ENCODE data around the gene NKPD1. TPM values are rescaled to one million over a fixed set of nuclear protein-coding genes. Genes with fewer than 3 reads are reported as not detected.

NKPD1 gene, protein sequence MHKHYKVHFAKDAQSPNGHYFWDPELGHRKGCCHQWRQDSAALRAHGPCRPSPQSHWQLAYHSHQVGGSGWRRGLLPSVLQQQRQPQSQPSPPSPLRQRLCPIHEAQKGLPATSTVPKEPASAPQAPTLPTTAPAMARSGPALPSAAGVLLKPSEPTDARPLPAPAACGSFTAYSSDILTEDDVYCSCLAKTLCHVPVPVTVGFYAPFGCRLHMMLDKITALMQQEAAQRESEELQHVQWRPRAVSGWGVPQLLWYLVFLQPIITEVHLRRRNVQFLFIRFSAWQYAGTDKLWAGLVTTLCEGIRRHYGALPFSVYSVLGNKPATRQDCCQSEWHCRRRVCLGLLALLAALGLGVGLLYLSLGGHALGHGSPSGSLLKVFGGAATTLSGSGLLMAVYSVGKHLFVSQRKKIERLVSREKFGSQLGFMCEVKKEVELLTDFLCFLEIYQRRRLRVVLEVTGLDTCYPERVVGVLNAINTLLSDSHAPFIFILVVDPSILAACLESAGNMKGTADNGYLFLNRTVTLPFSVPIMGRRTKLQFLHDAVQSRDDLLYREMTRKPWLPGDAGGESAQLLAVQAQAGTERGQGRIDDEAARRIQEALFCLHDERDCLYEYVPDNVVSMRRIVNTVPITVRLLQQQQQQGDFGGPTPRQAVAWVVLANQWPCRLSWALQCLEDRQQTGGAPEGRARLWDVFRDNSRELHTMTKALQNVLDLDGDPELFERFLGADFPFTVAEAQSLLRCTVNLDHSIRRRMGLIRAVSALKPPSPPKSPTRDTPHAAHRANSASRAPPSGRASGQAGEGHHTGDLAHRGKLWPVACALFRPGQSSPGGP
- total RNA-seq (0.14 TPM), polyA plus RNA-seq (0.59 TPM)
- long read RNA-seq, donor 1, result 0 reads
- long read RNA-seq, donor 2, partial matches to known transcripts, result 0 of 1 reads
- long read RNA-seq, donor 2, other reads (novel, unspliced or antisense), result 0 of 1 reads
- long read RNA-seq, donor 3, partial matches to known transcripts, result 0 of 1 reads
- long read RNA-seq, donor 3, other reads (novel, unspliced or antisense), result 0 of 1 reads
- long read RNA-seq, donor 4, partial matches to known transcripts, result 0 of 1 reads
- long read RNA-seq, donor 4, other reads (novel, unspliced or antisense), result 0 of 1 reads
- long read RNA-seq, donor 5, result 0 reads
- long read RNA-seq, donor 6, result 0 reads
- long read RNA-seq, donor 7, partial matches to known transcripts, result 0 of 1 reads
- long read RNA-seq, donor 7, other reads (novel, unspliced or antisense), result 0 of 1 reads
- long read RNA-seq, donor 8, result 0 reads
- long read RNA-seq, donor 9, result 0 reads
- long read RNA-seq, donor 10, result 0 reads

DNA sequence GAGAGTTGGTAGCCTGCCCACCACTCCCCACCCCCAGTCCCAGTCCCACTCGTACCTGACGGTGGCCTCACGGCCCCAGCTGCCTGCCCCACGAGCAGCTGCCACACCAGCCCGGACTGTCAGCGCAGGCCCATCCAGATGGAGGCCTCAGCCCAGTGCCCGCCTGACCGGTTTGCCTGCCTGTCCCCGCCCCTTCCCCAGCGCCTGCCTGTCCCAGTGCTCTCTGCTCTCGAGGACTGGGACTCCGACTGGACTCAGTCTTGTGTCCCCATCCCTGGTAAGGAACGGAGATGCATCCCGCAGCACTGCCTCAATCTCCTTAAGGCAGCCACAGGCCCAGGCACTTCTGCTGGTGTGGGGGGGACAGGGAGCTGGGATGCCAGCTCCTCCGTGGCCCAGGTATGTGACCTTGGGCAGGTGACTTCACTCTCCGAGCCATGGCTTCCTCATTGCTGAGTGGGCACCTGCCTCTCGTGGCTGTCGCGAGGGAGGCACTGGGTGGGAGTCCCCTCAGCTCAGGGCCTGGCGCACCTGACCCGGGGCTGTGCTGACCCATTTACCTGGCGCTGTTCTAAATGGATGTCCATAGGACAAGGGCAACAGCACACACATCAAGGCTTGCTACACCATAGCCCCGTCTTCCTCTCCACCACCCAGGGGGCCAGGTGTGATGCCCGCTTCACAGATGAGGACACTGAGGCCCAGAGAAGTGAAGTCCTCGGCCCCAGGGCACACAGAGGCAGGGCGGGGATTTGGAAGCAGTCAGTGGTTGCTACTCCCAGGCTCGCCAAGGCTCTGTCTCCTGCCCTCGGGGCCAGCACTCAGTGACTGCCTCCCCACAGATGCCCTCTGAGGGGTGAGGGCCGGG, at the start of gene NKPD1:
Gene NKPD1, minus strand, starts transcription at position 113 of the 868 bp plus-strand sequence. CDS start 832 bp downstream, outside the sequence.
- peaks cover 0 to 5% of the 10 kb centered on the region in 2 donors for H3K9me3 ChIP-seq (ENCODE audit: control insufficient read depth in 2 of 2, insufficient read depth in 1 of 2, low read length in 1 of 2)
- H3K27ac ChIP-seq (ENCODE audit: low read depth in 1 of 2, low read length in 1 of 2), result no peak within 1 kb of the TSS
- peaks cover 5 to 16% of the 10 kb centered on the region in 2 donors for H3K4me1 ChIP-seq (ENCODE audit: control insufficient read depth in 2 of 2, insufficient read depth in 2 of 2, low read length in 2 of 2)
- DNase-seq (ENCODE audit: low read depth in 6 of 9, low spot score in 9 of 9), result no peak
- H3K4me3 ChIP-seq (ENCODE audit: low read length in 2 of 2), result no peak within 1 kb of the TSS
- peaks cover 4 to 53% of the 10 kb centered on the region in 2 donors for H3K27me3 ChIP-seq (ENCODE audit: control insufficient read depth in 2 of 2, insufficient read depth in 1 of 2, low read length in 1 of 2)
- 67% methylated on average over 29 of the region's 29 CpGs for WGBS
- H3K36me3 ChIP-seq (ENCODE audit: control insufficient read depth in 2 of 2, insufficient read depth in 2 of 2, low read length in 1 of 2), result no peaks in the 10 kb centered on the region

DNA sequence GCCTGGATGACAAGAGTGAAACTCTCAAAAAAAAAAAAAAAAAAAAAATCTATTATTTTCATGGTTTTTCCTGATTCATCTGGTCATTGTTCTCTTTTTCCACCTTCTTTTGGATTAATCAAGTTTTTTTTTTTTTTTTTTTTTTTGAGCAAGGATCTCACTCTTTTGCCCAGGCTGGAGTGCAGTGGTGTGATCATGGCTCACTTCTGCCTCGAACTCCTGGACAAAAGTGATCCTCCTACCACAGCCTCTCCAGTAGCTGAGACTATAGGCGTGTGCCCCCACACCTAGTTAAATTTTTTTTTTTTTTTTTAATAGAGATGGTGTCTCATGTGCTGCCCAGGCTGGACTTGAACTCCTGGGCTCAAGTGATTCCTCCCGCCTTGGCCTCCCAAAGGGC, 45.5 kb upstream of the NKPD1 start:
- WGBS, result 98% methylated on average over 3 of the region's 3 CpGs
- Histone ChIP-seq H3K4me3 (ENCODE audit: low read length in 2 of 2) (no peak overlapping the region), H3K9me3 (ENCODE audit: control insufficient read depth in 2 of 2, insufficient read depth in 1 of 2, low read length in 1 of 2) (no peaks in the 10 kb centered on the region), H3K27ac (ENCODE audit: low read depth in 1 of 2, low read length in 1 of 2) (no peak overlapping the region), H3K36me3 (ENCODE audit: control insufficient read depth in 2 of 2, insufficient read depth in 2 of 2, low read length in 1 of 2) (no peaks in the 10 kb centered on the region), H3K4me1 (ENCODE audit: control insufficient read depth in 2 of 2, insufficient read depth in 2 of 2, low read length in 2 of 2) (no peaks in the 10 kb centered on the region), H3K27me3 (ENCODE audit: control insufficient read depth in 2 of 2, insufficient read depth in 1 of 2, low read length in 1 of 2) (peaks cover 0 to 9% of the 10 kb centered on the region in 2 donors)
- DNase-seq (ENCODE audit: low read depth in 6 of 9, low spot score in 9 of 9), result no peak

DNA sequence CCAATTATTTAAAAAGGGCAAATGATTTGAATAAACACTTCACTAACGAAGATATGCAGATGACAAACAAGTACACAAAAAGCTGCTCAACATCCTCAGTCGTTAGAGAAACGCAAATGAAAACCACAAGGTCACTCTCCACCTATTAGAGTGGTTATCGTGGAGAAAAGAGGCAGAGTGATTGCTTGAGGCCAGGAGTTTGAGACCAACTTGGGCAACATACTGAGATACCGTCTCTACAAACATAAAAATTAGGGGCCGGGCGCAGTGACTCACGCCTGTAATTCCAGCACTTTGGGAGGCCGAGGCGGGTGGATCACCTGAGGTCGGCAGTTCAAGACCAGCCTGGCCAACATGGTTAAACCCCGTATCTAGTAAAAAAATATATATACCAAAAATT, 45.0 kb upstream of the NKPD1 start:
- 95% methylated on average over 12 of the region's 12 CpGs for WGBS
- H3K36me3 ChIP-seq (ENCODE audit: control insufficient read depth in 2 of 2, insufficient read depth in 2 of 2, low read length in 1 of 2), result no peaks in the 10 kb centered on the region
- peaks cover 0 to 4% of the 10 kb centered on the region in 2 donors for H3K27me3 ChIP-seq (ENCODE audit: control insufficient read depth in 2 of 2, insufficient read depth in 1 of 2, low read length in 1 of 2)
- no peak for DNase-seq (ENCODE audit: low read depth in 6 of 9, low spot score in 9 of 9)
- H3K27ac ChIP-seq (ENCODE audit: low read depth in 1 of 2, low read length in 1 of 2), result no peak overlapping the region
- H3K4me1 ChIP-seq (ENCODE audit: control insufficient read depth in 2 of 2, insufficient read depth in 2 of 2, low read length in 2 of 2), result no peaks in the 10 kb centered on the region
- H3K4me3 ChIP-seq (ENCODE audit: low read length in 2 of 2), result no peak overlapping the region
- H3K9me3 ChIP-seq (ENCODE audit: control insufficient read depth in 2 of 2, insufficient read depth in 1 of 2, low read length in 1 of 2), result no peaks in the 10 kb centered on the region

DNA sequence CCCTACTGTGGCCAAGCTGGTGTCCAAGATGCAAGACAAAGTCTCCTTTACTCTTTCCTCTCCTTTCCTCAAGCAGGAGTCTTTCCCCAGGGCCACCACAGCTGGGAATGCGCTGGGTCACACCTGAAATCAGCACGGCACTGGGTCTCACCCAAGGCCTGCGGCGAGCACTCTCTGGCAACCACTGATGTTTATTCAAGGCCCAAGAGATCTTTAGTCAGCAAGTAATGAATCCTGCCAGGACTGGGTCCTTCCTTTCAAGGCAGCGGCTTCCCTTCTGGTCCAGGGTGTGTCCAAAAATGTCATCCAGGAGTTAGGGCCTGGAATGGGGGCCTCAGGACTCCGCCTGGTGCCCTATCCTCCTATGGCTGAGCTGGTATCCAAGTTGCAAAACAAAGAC, 41.9 kb upstream of the NKPD1 start:
- WGBS, result 96% methylated on average over 6 of the region's 6 CpGs
- Histone ChIP-seq H3K9me3 (ENCODE audit: control insufficient read depth in 2 of 2, insufficient read depth in 1 of 2, low read length in 1 of 2) (no peaks in the 10 kb centered on the region), H3K4me3 (ENCODE audit: low read length in 2 of 2) (no peak overlapping the region), H3K36me3 (ENCODE audit: control insufficient read depth in 2 of 2, insufficient read depth in 2 of 2, low read length in 1 of 2) (no peaks in the 10 kb centered on the region), H3K27ac (ENCODE audit: low read depth in 1 of 2, low read length in 1 of 2) (no peak overlapping the region), H3K27me3 (ENCODE audit: control insufficient read depth in 2 of 2, insufficient read depth in 1 of 2, low read length in 1 of 2) (no peaks in the 10 kb centered on the region), H3K4me1 (ENCODE audit: control insufficient read depth in 2 of 2, insufficient read depth in 2 of 2, low read length in 2 of 2) (no peaks in the 10 kb centered on the region)
- no peak for DNase-seq (ENCODE audit: low read depth in 6 of 9, low spot score in 9 of 9)

DNA sequence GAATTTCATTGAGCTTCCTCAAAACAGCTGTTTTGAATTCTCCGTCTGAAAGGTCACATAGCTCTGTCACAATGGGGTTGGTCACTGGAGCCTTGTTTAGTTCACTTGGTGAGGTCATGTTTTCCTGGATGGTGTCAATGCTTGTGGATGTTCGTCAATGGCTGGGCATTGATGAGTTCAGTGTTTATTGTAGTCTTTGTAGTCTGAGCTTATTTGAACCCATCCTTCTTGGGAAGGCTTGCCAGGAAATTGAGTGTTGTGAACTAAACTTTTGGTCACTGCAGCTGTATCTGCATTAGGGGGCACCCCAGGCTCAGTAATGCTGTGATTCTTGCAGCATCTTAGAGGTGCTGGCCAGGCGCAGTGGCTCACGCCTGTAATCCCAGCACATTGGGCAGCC, 39.8 kb upstream of the NKPD1 start:
- Histone ChIP-seq H3K4me3 (ENCODE audit: low read length in 2 of 2) (no peak overlapping the region), H3K4me1 (ENCODE audit: control insufficient read depth in 2 of 2, insufficient read depth in 2 of 2, low read length in 2 of 2) (no peaks in the 10 kb centered on the region), H3K36me3 (ENCODE audit: control insufficient read depth in 2 of 2, insufficient read depth in 2 of 2, low read length in 1 of 2) (no peaks in the 10 kb centered on the region), H3K9me3 (ENCODE audit: control insufficient read depth in 2 of 2, insufficient read depth in 1 of 2, low read length in 1 of 2) (no peaks in the 10 kb centered on the region), H3K27me3 (ENCODE audit: control insufficient read depth in 2 of 2, insufficient read depth in 1 of 2, low read length in 1 of 2) (no peaks in the 10 kb centered on the region), H3K27ac (ENCODE audit: low read depth in 1 of 2, low read length in 1 of 2) (no peak overlapping the region)
- 92% methylated on average over 4 of the region's 4 CpGs for WGBS
- DNase-seq (ENCODE audit: low read depth in 6 of 9, low spot score in 9 of 9), result no peak

DNA sequence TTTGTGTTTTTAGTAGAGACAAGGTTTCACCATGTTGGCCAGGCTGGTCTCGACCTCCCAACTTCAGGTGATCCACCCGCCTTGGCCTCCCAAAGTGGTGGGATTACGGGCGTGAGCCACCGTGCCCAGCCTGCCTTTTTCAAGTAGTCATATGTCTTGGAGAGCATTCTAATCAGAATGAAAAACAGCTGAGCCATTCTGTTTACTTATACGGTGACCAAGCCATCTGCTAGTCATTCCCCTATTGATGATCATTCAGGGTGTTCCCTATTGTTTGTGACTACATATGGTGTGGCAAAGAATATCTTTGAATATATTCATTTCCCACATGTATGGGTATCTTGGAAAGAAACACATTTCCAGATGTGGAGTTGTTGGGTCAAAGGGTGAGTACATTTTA, 35.0 kb upstream of the NKPD1 start:
- Histone ChIP-seq H3K9me3 (ENCODE audit: control insufficient read depth in 2 of 2, insufficient read depth in 1 of 2, low read length in 1 of 2) (no peaks in the 10 kb centered on the region), H3K27me3 (ENCODE audit: control insufficient read depth in 2 of 2, insufficient read depth in 1 of 2, low read length in 1 of 2) (no peaks in the 10 kb centered on the region), H3K27ac (ENCODE audit: low read depth in 1 of 2, low read length in 1 of 2) (no peak overlapping the region), H3K4me1 (ENCODE audit: control insufficient read depth in 2 of 2, insufficient read depth in 2 of 2, low read length in 2 of 2) (no peaks in the 10 kb centered on the region), H3K36me3 (ENCODE audit: control insufficient read depth in 2 of 2, insufficient read depth in 2 of 2, low read length in 1 of 2) (no peaks in the 10 kb centered on the region), H3K4me3 (ENCODE audit: low read length in 2 of 2) (no peak overlapping the region)
- WGBS, result 90% methylated on average over 6 of the region's 6 CpGs
- DNase-seq (ENCODE audit: low read depth in 6 of 9, low spot score in 9 of 9), result no peak

DNA sequence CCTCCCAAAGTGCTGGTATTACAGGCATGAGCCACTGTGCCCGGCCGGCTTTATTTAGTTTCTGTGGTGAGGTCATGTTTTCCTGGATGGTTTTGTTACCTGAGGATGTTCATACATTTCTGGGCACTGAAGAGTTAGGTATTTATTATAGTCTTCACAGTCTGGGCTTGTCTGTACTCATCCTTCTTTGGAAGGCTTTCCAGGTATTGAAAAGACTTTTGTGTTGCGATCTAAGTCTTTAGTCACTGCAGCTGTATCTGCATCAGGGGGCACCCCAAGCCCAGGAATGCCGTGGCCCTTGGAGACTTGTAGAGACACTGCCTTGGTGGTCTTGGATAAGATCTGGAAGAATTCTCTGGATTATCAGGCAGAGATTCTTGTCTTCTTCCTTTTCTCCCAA, 30.6 kb upstream of the NKPD1 start:
- no peaks in the 10 kb centered on the region for H3K9me3 ChIP-seq (ENCODE audit: control insufficient read depth in 2 of 2, insufficient read depth in 1 of 2, low read length in 1 of 2)
- peaks cover 0 to 3% of the 10 kb centered on the region in 2 donors for H3K4me1 ChIP-seq (ENCODE audit: control insufficient read depth in 2 of 2, insufficient read depth in 2 of 2, low read length in 2 of 2)
- H3K36me3 ChIP-seq (ENCODE audit: control insufficient read depth in 2 of 2, insufficient read depth in 2 of 2, low read length in 1 of 2), result no peaks in the 10 kb centered on the region
- WGBS, result 91% methylated on average over 4 of the region's 4 CpGs
- DNase-seq (ENCODE audit: low read depth in 6 of 9, low spot score in 9 of 9), result no peak
- no peak overlapping the region for H3K27ac ChIP-seq (ENCODE audit: low read depth in 1 of 2, low read length in 1 of 2)
- H3K4me3 ChIP-seq (ENCODE audit: low read length in 2 of 2), result no peak overlapping the region
- H3K27me3 ChIP-seq (ENCODE audit: control insufficient read depth in 2 of 2, insufficient read depth in 1 of 2, low read length in 1 of 2), result no peaks in the 10 kb centered on the region

DNA sequence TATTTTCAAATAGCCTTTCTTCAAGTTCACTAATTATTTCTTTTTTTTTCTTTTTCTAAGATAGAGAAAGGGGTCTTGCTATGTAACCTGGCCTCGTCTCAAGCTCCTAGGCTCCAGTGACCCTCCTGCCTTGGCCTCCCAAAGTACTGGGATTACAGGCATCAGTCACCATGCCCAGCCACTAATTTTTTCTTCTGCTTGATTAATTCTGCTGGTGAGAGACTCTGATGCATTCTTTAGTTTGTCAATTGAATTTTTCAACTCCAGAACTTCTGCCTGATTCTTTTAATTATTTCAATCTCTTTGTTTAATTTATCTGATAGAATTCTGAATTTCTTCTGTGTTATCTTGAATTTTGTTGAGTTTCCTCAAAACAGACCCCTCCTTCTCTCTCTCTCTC, 29.2 kb upstream of the NKPD1 start:
- no peaks in the 10 kb centered on the region for H3K9me3 ChIP-seq (ENCODE audit: control insufficient read depth in 2 of 2, insufficient read depth in 1 of 2, low read length in 1 of 2)
- DNase-seq (ENCODE audit: low read depth in 6 of 9, low spot score in 9 of 9), result no peak
- H3K4me3 ChIP-seq (ENCODE audit: low read length in 2 of 2), result no peak overlapping the region
- 90% methylated on average over 1 of the region's 1 CpG for WGBS
- H3K27ac ChIP-seq (ENCODE audit: low read depth in 1 of 2, low read length in 1 of 2), result no peak overlapping the region
- no peaks in the 10 kb centered on the region for H3K27me3 ChIP-seq (ENCODE audit: control insufficient read depth in 2 of 2, insufficient read depth in 1 of 2, low read length in 1 of 2)
- H3K4me1 ChIP-seq (ENCODE audit: control insufficient read depth in 2 of 2, insufficient read depth in 2 of 2, low read length in 2 of 2), result peaks cover 0 to 3% of the 10 kb centered on the region in 2 donors
- no peaks in the 10 kb centered on the region for H3K36me3 ChIP-seq (ENCODE audit: control insufficient read depth in 2 of 2, insufficient read depth in 2 of 2, low read length in 1 of 2)

All from thymus (tissue), 14 donors.